Stimulated activated CD8-positive, alpha-beta memory T cell treated with anti-CD3 and anti-CD28 coated beads, Interleukin-15, amount 100 ng/mL, for 1 hour (primary cell): Measurements from ENCODE around the gene RAB1A.
"Not testable (repeated sequence)": the region's sequence is repeated elsewhere in the genome, so short reads cannot be mapped to it uniquely, and the experiment has no call there.

Source experiments
- DNase-seq: peaks from one replicate; pipeline ENCODE4 v3.0.0-alpha.2; 2020; ENCODE audit warnings: low read depth

The RAB1A gene

DNA sequence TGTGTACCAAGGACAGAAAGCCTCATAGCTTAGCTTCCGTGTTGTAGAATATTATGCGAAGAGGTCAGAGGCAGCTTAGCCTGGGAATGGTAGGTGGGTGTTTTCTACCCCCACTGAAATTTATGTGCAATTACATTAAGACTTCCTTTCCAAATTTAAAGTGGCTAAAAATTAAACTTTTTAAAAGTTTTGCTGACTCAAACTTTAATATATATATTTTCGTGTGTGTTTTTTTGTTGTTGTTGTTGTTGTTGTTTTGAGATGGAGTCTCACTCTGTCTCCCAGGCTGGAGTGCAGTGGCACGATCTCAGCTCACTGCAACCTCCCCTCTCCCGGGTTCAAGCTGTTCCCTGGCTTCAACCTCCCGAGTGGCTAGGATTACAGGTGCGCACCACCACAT lies 4.3 kb upstream of the RAB1A start:
- DNase-seq = no peak

GRCh38 chr2:65133626-65134025 lies 3.7 kb upstream of the RAB1A start:
- DNase-seq = no peak

DNA sequence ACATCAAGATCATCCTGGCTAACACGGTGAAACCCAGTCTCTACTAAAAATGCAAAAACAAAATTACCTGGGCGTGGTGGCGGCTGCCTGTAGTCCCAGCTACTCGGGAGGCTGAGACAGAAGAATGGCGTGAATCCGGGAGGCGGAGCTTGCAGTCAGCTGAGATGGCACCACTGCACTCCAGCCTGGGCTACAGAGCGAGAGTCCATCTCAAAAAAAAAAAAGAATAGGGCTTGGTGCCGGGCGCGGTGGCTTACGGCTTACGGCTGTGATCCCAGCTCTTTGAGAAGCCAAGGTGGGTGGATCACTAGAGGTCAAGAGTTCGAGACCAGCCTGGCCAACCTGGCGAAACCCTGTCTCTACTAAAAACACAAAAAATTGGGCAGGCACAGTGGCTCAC lies 3.0 kb upstream of the RAB1A start:
- DNase-seq = not testable (repeated sequence)

DNA sequence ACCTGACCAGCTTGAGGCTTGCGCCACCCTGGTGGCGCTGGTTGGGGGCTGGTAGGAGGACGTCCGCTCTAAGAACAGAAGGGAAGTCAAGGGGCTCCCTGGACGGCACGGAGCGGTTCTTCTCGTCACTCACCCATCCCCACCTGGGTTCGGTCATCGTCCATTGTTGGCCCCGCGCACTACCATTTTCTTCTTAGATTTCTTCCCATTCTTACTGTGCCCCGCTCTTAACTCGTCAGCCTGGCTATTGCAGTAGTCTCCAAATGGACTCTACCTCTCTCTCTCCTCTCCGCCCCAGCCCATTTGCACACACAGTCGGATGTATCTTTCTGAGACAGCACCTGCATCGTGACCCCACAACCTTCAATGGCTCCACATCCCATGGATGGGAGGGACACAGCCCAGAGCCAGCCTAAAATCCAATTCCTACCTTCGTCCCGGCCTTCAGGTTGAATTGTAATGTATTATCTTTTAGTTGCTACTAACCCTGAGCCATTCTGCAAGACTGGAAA lies 814 bp upstream of the RAB1A start:
- peak; percentile 5 for DNase-seq

GRCh38 chr2:65129286-65129825 lies 550 bp downstream of the RAB1A start:
- DNase-seq = peak; percentile 6

DNA sequence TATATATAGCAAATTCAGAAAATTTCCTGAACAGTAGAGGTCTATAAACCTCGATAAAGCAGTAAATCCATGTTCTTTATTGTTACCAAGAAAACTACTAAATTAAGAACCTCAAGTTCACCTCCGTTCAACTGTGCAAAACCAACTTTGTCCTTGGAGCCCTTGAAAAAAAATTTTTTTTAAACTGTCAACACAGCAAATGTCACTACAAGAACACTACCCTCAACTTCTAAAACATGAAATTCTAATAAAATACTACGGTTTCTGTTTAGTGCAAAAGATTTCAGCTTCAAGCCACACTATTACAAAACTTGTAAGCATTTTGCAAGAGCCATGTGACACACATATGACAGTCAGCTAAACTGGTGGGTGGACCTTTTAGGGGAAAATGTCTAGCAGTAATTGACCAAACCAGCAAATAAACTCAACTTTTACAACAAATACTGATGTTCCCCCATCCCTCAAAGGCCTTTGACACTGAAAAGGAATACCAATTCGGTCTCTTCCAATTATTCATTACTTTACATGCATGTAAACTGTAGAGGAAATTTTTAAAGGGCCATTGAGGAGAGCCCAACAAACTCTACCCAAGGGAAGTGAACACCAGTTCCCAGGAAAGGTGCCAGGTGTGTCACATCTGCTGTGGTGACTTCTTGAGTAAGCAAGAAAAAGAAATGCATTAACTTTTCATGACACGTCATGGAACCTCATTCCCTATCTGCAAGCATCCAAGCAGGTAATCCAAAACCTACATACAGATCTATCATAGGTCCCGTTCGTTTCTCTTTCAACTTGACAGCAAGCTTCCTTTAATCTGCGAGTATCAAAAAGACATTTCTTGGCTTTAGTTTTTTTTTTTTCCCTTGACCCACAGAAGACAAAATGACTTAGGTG lies 1.4 kb downstream of the RAB1A start:
- DNase-seq = no peak

- DNase-seq = not testable (repeated sequence)
Observed at GRCh38 chr2:65125457-65125856, 4.4 kb downstream of the RAB1A start.

DNA sequence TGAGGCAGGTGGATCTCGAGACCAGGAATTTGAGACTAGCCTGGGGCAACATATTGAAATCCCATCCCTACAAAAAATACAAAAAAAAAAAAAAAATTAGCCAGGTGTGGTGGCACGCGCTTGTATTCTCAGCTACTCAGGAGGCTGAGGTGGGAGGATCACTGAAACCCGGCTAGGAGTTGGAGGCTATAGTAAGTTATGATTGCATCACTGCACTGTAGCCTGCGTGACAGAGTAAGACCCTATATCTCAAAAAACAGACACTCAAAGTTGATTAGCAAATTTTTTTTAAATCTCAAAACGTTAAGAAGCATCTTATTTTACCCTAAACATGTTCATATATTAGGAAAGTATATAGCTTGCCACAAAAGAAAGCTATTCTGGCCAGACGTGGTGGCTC lies 7.6 kb downstream of the RAB1A start:
- DNase-seq = no peak

DNA sequence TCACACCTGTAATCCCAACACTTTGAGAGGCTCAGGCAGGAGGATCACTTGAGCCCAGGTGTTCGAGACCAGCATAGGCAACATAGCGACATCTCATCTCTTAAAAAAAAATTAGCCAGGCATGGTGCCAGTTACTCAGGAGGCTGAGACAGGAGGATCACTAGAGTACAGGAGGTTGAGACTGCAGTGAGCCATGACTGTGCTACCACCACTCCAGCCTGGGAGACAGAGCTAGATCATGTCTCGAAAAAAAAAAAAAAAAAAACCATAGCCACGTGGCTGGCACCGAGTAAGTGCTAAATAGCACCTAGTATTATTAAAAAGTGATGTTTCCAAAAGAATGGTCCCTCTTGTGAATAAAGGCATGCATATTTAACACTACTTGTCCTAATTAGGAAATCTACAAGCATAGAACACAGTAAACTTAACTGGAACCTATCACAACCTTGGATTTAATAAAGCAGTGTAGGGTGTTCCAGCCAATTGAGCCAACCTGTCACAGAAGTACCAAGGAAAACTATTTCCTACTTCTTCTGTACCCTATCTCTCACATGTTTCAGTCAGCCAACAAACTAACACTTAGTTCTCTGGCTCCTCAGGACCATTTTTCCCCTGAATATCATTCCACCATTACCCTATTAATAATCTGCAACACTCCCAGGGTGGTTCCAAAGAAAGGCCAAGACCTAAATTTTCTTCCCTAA lies 8.8 kb downstream of the RAB1A start:
- DNase-seq = no peak

GRCh38 chr2:65116645-65117044 lies 13.3 kb downstream of the RAB1A start:
- no peak for DNase-seq

DNA sequence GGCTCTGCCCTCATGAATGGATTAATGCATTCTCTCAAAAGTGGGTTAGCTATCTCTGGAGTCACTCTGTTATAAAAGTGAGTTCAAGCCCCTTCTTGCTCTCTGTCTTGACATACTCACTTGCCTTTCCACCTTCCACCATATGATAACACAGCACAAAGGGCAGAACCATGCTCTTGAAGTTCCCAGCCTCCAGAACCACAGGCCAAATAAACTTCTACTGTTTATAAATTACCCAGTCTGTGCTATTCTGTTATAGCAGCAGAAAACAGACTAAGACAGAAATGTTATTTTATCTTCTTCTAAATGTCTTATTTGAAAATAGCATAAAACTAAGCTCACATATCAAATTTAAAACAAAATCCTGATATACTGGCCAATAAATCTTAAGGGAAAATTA lies 15.0 kb downstream of the RAB1A start:
- DNase-seq = no peak

DNA sequence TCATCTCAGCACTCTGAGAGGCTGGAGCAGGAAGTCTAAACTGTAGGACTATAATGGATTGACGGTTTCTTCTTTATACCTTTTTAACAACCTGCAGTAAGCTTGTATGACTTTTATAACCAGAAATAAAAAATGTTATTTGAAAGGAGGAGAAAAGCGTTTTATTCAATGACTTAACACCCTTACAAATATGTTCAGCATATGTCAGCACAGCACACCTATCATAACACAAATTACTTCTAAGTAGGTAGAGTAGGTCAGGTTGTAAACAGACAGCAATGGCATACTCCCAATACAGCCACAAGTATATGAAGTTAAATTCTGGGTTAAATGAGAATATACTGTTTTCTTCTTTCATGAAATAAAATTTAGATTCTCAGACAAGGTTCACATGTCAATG lies 16.1 kb downstream of the RAB1A start:
- DNase-seq = no peak

- no peak for DNase-seq
Observed at GRCh38 chr2:65113229-65113628, 16.7 kb downstream of the RAB1A start.

GRCh38 chr2:65112633-65113032 lies 17.3 kb downstream of the RAB1A start:
- DNase-seq = no peak

DNA sequence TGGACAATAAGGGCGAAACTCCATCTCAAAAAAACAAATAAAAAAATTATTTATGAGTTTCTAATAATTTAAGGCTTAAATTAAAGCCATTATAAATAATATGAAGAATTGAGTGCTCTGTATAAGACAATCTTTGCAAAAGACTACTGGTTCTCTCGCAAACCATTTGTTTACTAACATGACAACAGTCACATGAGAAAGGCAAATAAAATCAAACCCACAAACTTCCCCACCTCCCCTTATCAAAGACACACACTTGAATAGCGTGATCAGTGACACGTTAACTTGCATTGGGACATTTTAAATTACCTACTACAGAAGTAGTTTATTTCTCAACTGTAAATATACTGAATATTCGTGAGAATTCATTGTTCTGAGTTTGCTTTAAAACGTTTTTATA lies 21.1 kb downstream of the RAB1A start:
- DNase-seq = no peak

DNA sequence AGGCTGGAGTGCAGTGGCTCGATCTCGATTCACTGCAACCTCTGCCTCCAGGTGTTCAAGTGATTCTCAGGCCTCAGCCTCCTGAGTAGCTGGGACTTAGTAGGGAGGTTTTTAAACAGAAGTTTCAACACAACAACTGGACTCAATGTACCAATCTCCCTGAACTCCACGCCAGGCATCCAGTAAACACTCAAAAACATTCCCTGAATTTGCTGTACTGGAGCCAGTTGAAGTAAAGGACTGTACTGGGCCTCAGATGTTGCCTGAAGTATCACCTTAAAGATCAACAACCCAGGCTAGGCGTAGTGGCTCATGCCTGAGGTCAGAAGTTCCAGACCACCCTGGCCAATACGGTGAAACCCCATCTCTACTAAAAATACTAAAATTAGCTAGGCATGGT lies 22.4 kb downstream of the RAB1A start:
- DNase-seq = no peak

DNA sequence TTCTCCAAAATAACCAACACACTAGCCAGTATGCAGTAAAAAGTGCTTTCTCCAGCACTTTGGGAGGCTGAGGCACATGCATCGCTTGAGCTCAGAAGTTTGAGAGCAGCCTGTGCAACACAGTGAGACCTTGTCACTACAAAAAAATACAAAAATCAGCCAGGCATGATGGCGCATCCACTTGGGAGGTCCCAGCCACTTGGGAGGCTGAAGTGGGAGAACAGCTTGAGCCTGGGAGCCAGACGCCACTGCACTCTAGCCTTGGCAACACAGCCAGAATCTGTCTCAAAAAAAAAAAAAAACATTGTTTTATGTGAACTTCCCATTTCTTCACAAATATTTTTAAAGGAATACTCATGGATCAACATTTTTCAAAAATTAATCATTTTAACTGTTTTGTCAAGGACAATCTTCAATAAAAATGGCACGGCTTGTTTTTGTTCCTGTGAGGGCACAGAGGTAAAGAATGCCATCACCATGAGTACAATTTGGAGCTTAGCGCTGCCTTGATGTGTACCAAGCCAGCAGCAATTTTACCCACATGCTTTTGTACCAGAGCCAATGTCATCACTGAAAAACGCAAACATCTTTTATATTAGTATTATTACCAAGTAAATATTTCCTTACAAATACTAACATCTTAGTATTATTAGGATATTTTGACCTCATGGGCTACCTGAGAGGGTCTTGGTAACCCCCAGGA lies 26.7 kb downstream of the RAB1A start:
- DNase-seq = no peak

DNA sequence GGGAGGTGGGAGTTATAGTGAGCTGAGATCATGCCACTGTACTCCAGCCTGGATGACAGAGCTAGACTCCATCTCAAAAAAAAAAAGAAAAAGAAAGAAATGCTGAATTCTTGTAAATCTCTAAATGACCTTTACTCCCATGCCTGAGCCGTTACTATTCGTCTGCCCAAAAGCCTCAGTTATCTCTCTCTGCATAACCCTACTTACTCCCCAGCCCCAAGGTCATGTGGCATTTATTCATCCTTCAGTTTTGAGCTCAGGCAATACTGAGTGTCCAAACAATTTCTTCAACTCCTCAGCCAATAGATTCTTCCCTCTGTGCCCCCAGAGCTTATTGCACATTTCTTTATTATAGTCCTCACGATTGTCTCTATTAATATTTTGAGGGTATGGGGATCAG lies 28.8 kb downstream of the RAB1A start:
- no peak for DNase-seq

GRCh38 chr2:65098741-65099140 lies 31.2 kb downstream of the RAB1A start:
- no peak for DNase-seq

GRCh38 chr2:65097844-65098243 lies 32.1 kb downstream of the RAB1A start:
- DNase-seq = no peak

DNA sequence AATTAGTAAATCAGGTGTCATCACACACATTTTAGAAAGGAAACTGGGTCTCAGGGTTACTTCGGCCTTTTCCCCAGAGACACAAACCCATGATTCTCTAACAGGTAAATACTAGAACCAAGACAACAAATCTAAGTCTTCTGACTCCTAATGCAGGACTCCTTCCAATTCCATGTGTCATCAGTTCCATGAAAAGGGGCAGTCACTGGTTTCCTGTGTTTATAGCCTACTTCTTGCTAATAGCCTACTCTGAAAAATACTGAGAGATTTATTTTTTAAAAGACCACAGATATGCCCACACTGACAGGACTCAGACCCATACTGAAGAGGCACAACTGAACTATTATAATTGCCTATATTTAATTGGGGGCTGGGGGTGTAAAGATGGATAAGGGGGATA lies 33.0 kb downstream of the RAB1A start:
- DNase-seq = no peak

DNA sequence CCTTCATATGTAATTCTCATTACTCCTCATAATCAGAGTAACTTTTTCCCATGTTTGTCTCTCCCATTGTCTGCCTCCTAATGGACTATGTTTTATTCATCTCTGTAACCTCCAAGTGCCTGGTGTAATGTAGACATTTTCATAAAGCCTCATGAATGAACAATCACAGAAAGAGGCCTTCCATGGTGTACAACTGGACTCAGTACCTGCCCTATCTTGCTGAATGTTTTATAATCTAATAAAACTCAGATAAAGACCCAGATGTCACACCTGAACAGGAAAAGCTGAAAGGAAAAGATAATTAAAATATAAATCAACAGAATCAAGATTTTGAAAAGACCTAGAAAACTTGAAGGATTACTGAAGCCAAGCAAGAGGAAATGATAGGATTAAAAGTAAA lies 36.7 kb downstream of the RAB1A start:
- DNase-seq = no peak
